Measurements from ENCODE around the gene CFAP57.
A peak's percentile ranks its signal among the peaks of the same experiment; 100 is the strongest.
"Not testable (repeated sequence)": the region's sequence is repeated elsewhere in the genome, so short reads cannot be mapped to it uniquely, and the experiment has no call there.

The CFAP57 gene

GRCh38 chr1:43171876-43172526, at the start of gene CFAP57, which contains the start of gene EBNA1BP2:
CFAP57 (plus strand) TSS chr1:43172330; CDS start chr1:43172754, 424 bp downstream.
EBNA1BP2 (minus strand) TSS chr1:43172290; CDS start chr1:43172118, 172 bp downstream.
- peak; percentile 96 for DNase-seq

- DNase-seq = no peak
These were observed 49.1 kb upstream of the CFAP57 start for GRCh38 chr1:43123031-43123430.

GRCh38 chr1:43128816-43129215, 43.3 kb upstream of the CFAP57 start:
- DNase-seq = no peak

- DNase-seq = no peak
These were observed 42.7 kb upstream of the CFAP57 start for GRCh38 chr1:43129426-43129825.

- no peak for DNase-seq
These were observed 38.1 kb upstream of the CFAP57 start for GRCh38 chr1:43134068-43134467.

GRCh38 chr1:43134640-43135039, 37.5 kb upstream of the CFAP57 start:
- no peak for DNase-seq

- DNase-seq = no peak
These were observed 36.0 kb upstream of the CFAP57 start for GRCh38 chr1:43135857-43136781.

GRCh38 chr1:43137445-43138052, 34.6 kb upstream of the CFAP57 start:
- DNase-seq = no peak

GRCh38 chr1:43139295-43139694, 32.8 kb upstream of the CFAP57 start:
- DNase-seq = not testable (repeated sequence)

GRCh38 chr1:43140010-43140409, 32.1 kb upstream of the CFAP57 start:
- DNase-seq = no peak

GRCh38 chr1:43140583-43140982, 31.5 kb upstream of the CFAP57 start:
- DNase-seq = no peak

GRCh38 chr1:43143441-43143888, 28.7 kb upstream of the CFAP57 start:
- DNase-seq = no peak

GRCh38 chr1:43144237-43144636, 27.9 kb upstream of the CFAP57 start:
- DNase-seq = no peak

- peak; percentile 91 for DNase-seq
These were observed 24.4 kb upstream of the CFAP57 start for GRCh38 chr1:43147625-43148327.

GRCh38 chr1:43149889-43150288, 22.2 kb upstream of the CFAP57 start:
- DNase-seq = no peak

GRCh38 chr1:43152866-43153265, 19.3 kb upstream of the CFAP57 start:
- no peak for DNase-seq

- no peak for DNase-seq
These were observed 18.7 kb upstream of the CFAP57 start for GRCh38 chr1:43153443-43153842.

- DNase-seq = no peak
These were observed 16.1 kb upstream of the CFAP57 start for GRCh38 chr1:43156026-43156425.

GRCh38 chr1:43165162-43165561, 7.0 kb upstream of the CFAP57 start:
- DNase-seq = no peak

- DNase-seq = no peak
These were observed 6.4 kb upstream of the CFAP57 start for GRCh38 chr1:43165765-43166164.

GRCh38 chr1:43171312-43171875, 736 bp upstream of the CFAP57 start:
- no peak for DNase-seq

- DNase-seq = peak; percentile 88
These were observed 420 bp downstream of the CFAP57 start for GRCh38 chr1:43172527-43172972.

All from NCI-H774 (cell line).